ENCODE measurements around the gene PSMB3. TPM values are rescaled to one million over a fixed set of nuclear protein-coding genes. Genes with fewer than 3 reads are reported as not detected.

The PSMB3 gene
- total and polyA plus RNA-seq, 9 of the 15 experiments (the other 6 are each of a cell fraction or from before 2014, with no cell fraction given), result 460 to 2,775 (median 574) TPM

DNA sequence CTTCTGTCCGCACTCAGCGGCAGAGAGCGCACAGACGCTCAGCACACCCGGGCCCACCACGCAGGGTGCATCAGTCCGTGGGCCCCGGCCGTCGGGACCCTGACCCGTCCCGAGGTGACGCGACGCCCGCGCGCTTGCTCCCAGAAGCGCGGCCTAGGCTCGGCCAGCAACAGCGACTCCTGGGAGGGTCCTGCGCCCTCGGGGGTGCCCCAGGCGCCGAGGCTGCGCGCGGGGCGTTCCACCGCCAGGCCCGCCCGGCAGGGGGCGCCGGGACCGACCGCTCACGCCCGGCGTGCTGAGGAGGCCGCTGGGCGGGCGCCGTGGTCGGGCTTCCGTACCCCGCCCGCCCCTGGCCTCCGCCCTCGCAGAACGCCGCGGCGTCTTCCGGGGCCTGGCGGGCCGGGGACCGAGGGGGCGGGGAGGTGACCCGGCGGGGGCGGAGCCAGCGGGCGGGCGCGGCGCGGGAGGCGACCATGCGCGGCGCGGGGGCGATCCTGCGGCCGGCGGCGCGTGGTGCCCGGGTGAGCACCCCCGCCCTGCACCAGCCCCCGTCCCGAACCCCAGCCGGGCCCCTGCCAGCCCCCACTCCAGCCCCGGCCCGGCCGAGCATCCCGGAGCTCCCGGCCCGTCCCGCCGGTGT lies 22.5 kb upstream of the PSMB3 start, which contains the start of gene CISD3 (continued):
- TF ChIP-seq, protein P1, sequence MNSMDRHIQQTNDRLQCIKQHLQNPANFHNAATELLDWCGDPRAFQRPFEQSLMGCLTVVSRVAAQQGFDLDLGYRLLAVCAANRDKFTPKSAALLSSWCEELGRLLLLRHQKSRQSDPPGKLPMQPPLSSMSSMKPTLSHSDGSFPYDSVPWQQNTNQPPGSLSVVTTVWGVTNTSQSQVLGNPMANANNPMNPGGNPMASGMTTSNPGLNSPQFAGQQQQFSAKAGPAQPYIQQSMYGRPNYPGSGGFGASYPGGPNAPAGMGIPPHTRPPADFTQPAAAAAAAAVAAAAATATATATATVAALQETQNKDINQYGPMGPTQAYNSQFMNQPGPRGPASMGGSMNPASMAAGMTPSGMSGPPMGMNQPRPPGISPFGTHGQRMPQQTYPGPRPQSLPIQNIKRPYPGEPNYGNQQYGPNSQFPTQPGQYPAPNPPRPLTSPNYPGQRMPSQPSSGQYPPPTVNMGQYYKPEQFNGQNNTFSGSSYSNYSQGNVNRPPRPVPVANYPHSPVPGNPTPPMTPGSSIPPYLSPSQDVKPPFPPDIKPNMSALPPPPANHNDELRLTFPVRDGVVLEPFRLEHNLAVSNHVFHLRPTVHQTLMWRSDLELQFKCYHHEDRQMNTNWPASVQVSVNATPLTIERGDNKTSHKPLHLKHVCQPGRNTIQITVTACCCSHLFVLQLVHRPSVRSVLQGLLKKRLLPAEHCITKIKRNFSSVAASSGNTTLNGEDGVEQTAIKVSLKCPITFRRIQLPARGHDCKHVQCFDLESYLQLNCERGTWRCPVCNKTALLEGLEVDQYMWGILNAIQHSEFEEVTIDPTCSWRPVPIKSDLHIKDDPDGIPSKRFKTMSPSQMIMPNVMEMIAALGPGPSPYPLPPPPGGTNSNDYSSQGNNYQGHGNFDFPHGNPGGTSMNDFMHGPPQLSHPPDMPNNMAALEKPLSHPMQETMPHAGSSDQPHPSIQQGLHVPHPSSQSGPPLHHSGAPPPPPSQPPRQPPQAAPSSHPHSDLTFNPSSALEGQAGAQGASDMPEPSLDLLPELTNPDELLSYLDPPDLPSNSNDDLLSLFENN (IDR thresholded peaks at IDR 0.05; ENCODE audit: low read depth in 2 of 2, low read length in 2 of 2), result no peak
- TF ChIP-seq ATF7 (IDR thresholded peaks at IDR 0.05), result peak; percentile 27; the same call in 1 of the 2 replicates
- peak; percentile 70 for TF ChIP-seq ETS1 (conservative IDR thresholded peaks at IDR 0.05; ENCODE audit: control insufficient read depth, low read depth, low read length)
- peak; percentile 44 for TF ChIP-seq U2AF1 (optimal IDR thresholded peaks at IDR 0.05; ENCODE audit: low read depth, low read length)
- no peak for TF ChIP-seq ARID2 (IDR thresholded peaks at IDR 0.05)
- no peak for TF ChIP-seq NR4A1 (CRISPR knock-in tag; IDR thresholded peaks at IDR 0.05)
- TF ChIP-seq NR4A1 (tag; IDR thresholded peaks at IDR 0.05), result peak; percentile 64; the same call in 1 of the 2 replicates
- TF ChIP-seq KDM1A (IDR thresholded peaks at IDR 0.05), result no peak
- peak; percentile 86 for TF ChIP-seq SMAD4 (CRISPR knock-in tag; conservative IDR thresholded peaks at IDR 0.05)
- TF ChIP-seq EWSR1 (IDR thresholded peaks at IDR 0.05; ENCODE audit: borderline replicate concordance, low read depth, partially characterized antibody), result no peak
- TF ChIP-seq RB1 (IDR thresholded peaks at IDR 0.05; ENCODE audit: low read depth), result peak; percentile 95; the same call in 1 of the 2 replicates
- TF ChIP-seq MCM3 (IDR thresholded peaks at IDR 0.05), result no peak
- TF ChIP-seq MYC (IDR thresholded peaks at IDR 0.05; ENCODE audit: low read depth, low read length), result peak; percentile 89
- TF ChIP-seq MYC (CRISPR knock-in tag; IDR thresholded peaks at IDR 0.05; ENCODE audit: borderline replicate concordance, low read depth), result no peak
- TF ChIP-seq NRF1 (conservative IDR thresholded peaks at IDR 0.05 in 1 of 2, IDR thresholded peaks at IDR 0.05 in 1 of 2), result peak; percentile 72 to 80
- TF ChIP-seq POLR2AphosphoS5 (IDR thresholded peaks at IDR 0.05; ENCODE audit: control insufficient read depth, insufficient read depth, low read depth, low read length), result peak; percentile 33; the same call in 1 of the 2 replicates
- peak in 1 of 2 experiments; percentile 87; a peak in 3 of 4 replicates for TF ChIP-seq NONO (IDR thresholded peaks at IDR 0.05; ENCODE audit: low read depth in 2 of 2, low read length in 1 of 2)
- peak; percentile 35; the same call in 1 of the 2 replicates for TF ChIP-seq TFAP4 (CRISPR knock-in tag; IDR thresholded peaks at IDR 0.05; ENCODE audit: borderline replicate concordance)
- TF ChIP-seq, protein P2, sequence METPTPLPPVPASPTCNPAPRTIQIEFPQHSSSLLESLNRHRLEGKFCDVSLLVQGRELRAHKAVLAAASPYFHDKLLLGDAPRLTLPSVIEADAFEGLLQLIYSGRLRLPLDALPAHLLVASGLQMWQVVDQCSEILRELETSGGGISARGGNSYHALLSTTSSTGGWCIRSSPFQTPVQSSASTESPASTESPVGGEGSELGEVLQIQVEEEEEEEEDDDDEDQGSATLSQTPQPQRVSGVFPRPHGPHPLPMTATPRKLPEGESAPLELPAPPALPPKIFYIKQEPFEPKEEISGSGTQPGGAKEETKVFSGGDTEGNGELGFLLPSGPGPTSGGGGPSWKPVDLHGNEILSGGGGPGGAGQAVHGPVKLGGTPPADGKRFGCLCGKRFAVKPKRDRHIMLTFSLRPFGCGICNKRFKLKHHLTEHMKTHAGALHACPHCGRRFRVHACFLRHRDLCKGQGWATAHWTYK (CRISPR knock-in tag; IDR thresholded peaks at IDR 0.05), result peak; percentile 63; the same call in 1 of the 2 replicates
- TF ChIP-seq ZNF24 (IDR thresholded peaks at IDR 0.05), result peak; percentile 54; the same call in 1 of the 2 replicates
- no peak for TF ChIP-seq ZNF707 (CRISPR knock-in tag; conservative IDR thresholded peaks at IDR 0.05)

Data from K562 (cell line).